Measurements from ENCODE around the gene ATF5. TPM values are rescaled to one million over a fixed set of nuclear protein-coding genes. Genes with fewer than 3 reads are reported as not detected.
"Not testable (repeated sequence)": the region's sequence is repeated elsewhere in the genome, so short reads cannot be mapped to it uniquely, and the experiment has no call there.

ATF5 gene
- total and polyA plus RNA-seq, 2 of the 8 experiments (the other 6 are each of a cell fraction or from before 2014, with no cell fraction given), result 6.2 to 13.1 TPM

DNA sequence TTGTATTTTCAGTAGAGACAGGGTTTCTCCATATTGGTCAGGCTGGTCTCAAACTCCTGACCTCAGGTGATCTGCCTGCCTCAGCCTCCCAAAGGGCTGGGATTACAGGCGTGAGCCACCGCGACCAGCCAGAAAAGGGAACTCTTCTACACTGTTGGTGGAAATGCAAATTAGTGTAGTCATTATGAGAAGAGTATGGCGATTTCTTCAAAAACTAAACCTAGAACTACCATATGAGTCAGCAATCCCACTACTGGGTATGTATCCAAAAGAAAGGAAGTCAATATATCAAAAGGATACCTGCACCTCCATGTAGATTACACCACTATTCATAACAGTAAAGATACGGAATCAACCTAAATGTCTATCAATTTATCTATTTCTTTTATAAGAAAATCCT is 15.6 kb downstream of the ATF5 start:
- CTCF ChIA-PET (ENCODE audit: partially characterized antibody), result interaction anchor here (1.5 to 10.3 kb wide), 2 partner anchors 37 to 38 kb away, joined by 6 to 231 read pairs; no protein-coding TSS in a partner anchor
- H4K5ac ChIP-seq (ENCODE audit: insufficient read length, low read depth, low read length); H2BK12ac ChIP-seq (ENCODE audit: low read depth, low read length); FAIRE-seq; H4K20me1 ChIP-seq (replicated peaks in 1 of 2; ENCODE audit: control insufficient read depth in 1 of 2, insufficient read depth in 2 of 2, low read length in 2 of 2); H3K27ac ChIP-seq (ENCODE audit: low read depth, low read length); H4K8ac ChIP-seq (ENCODE audit: extremely low read depth, insufficient read depth, low read length); H3K14ac ChIP-seq (ENCODE audit: insufficient read length); H3K4me1 ChIP-seq (replicated peaks in 1 of 4; ENCODE audit: control insufficient read depth in 3 of 4, insufficient read depth in 4 of 4, low read length in 3 of 4); H3K27me3 ChIP-seq (replicated peaks in 1 of 4; ENCODE audit: control insufficient read depth in 3 of 4, extremely low read depth in 1 of 4, insufficient read depth in 3 of 4, low read length in 3 of 4); H2BK5ac ChIP-seq (ENCODE audit: low read depth, low read length); H4K91ac ChIP-seq (replicated peaks; ENCODE audit: insufficient read length, low read length); H3K56ac ChIP-seq (replicated peaks; ENCODE audit: insufficient read length, low read depth, low read length); H2BK15ac ChIP-seq (ENCODE audit: low read length); H2AK5ac ChIP-seq (ENCODE audit: low read depth, low read length); H3K23me2 ChIP-seq (ENCODE audit: low read depth, low read length); H2AFZ ChIP-seq (ENCODE audit: low read length); H3K4ac ChIP-seq (replicated peaks; ENCODE audit: insufficient read length, low read depth, low read length); DNase-seq (ENCODE audit: low read depth in 1 of 2, low spot score in 2 of 2); H2BK20ac ChIP-seq (ENCODE audit: low read length); H3K4me3 ChIP-seq (ENCODE audit: extremely low read depth in 1 of 4, insufficient read depth in 2 of 4, low read depth in 3 of 4, low read length in 4 of 4); H3K36me3 ChIP-seq (ENCODE audit: control insufficient read depth in 2 of 4, insufficient read depth in 4 of 4, low read length in 3 of 4); H3K23ac ChIP-seq (ENCODE audit: insufficient read length); H3K9me3 ChIP-seq (ENCODE audit: insufficient read depth in 2 of 2, low read depth in 1 of 2, low read length in 1 of 2); H3K79me2 ChIP-seq (ENCODE audit: control insufficient read depth in 1 of 2, insufficient read depth in 2 of 2, low read length in 2 of 2); POLR2A ChIA-PET (ENCODE audit: partially characterized antibody); H3K79me1 ChIP-seq (ENCODE audit: low read depth, low read length); H3K18ac ChIP-seq (ENCODE audit: extremely low read depth, low read length); H2BK120ac ChIP-seq (replicated peaks; ENCODE audit: low read depth, low read length); H3K9ac ChIP-seq (replicated peaks in 1 of 4; ENCODE audit: extremely low read depth in 1 of 4, low read depth in 3 of 4, low read length in 3 of 4); H3K4me2 ChIP-seq (ENCODE audit: insufficient read depth in 1 of 2, low read depth in 2 of 2, low read length in 2 of 2): not testable (repeated sequence)
- WGBS, 2 experiments (ENCODE audit: extremely low coverage in 1 of 2, insufficient coverage in 1 of 2, insufficient read length in 1 of 2, insufficient replicate concordance in 2 of 2, low coverage in 1 of 2, low lambda C conversion rate in 2 of 2, missing lambda C conversion rate in 1 of 2), result 87% methylated on average over 5 of the region's 5 CpGs; no CpG with 5 or more reads in 1 of the 2 experiments

Data from H1 (cell line).